ENCODE results near the gene NRF1. TPM values are rescaled to one million over a fixed set of nuclear protein-coding genes. Genes with fewer than 3 reads are reported as not detected.

NRF1 gene
- total and polyA plus RNA-seq, 8 donors = 5.5 to 11.2 (median 7.0) TPM

DNA sequence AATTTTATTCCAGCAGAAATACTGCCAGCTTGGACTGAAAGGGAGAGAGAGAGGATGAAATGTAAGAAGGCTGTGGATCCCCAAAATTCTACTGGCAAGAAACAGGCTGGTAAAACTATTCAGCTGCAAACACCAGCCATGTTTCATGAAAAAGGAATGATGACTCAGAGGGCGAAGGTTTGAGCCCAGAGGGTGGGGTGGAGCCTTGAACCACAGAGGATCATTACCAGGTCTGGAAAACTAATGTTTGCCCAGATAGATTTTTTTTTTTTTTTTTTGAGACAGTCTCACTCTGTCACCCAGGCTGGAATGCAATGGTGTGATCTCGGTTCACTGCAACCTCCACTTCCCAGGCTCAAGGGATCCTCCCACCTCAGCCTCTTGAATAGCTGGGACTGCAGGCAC lies 41.7 kb upstream of the NRF1 start:
- Histone ChIP-seq H3K4me3 (no peak overlapping the region), H3K4me1 (no peaks in the 10 kb centered on the region), H3K9me3 (no peaks in the 10 kb centered on the region), H3K36me3 (no peaks in the 10 kb centered on the region), H3K27ac (no peak overlapping the region), H3K27me3 (no peaks in the 10 kb centered on the region)
- intact Hi-C loops (cut with DNase I) = loop anchor here in 1 of 3 donors (10.0 kb wide), 1 partner anchor 65 kb away; no protein-coding TSS in a partner anchor
- FAIRE-seq (no peak), ATAC-seq (peak in 3 of 4 donors; percentile 39 to 60 (median 56)), DNase-seq (no peak)
- WGBS, 2 donors = 77 to 84% methylated on average over 2 of the region's 2 CpGs
- no peak for TF ChIP-seq CTCF (IDR thresholded peaks at IDR 0.05)

- intact Hi-C loops (cut with DNase I) = loop anchor here in 1 of 3 donors (10.0 kb wide), 1 partner anchor 64 kb away; no protein-coding TSS in a partner anchor
- ATAC-seq = no peak
- H3K27me3 ChIP-seq = no peaks in the 10 kb centered on the region
- H3K36me3 ChIP-seq = no peaks in the 10 kb centered on the region
- H3K27ac ChIP-seq = no peak overlapping the region
- FAIRE-seq = no peak
- no peaks in the 10 kb centered on the region for H3K4me1 ChIP-seq
- H3K9me3 ChIP-seq = no peaks in the 10 kb centered on the region
- DNase-seq = no peak
- WGBS, 2 donors = 69 to 80% methylated on average over 5 of the region's 5 CpGs
- no peak for TF ChIP-seq CTCF (IDR thresholded peaks at IDR 0.05)
- no peak overlapping the region for H3K4me3 ChIP-seq
These were observed 40.3 kb upstream of the NRF1 start for GRCh38 chr7:129571201-129571600.

DNA sequence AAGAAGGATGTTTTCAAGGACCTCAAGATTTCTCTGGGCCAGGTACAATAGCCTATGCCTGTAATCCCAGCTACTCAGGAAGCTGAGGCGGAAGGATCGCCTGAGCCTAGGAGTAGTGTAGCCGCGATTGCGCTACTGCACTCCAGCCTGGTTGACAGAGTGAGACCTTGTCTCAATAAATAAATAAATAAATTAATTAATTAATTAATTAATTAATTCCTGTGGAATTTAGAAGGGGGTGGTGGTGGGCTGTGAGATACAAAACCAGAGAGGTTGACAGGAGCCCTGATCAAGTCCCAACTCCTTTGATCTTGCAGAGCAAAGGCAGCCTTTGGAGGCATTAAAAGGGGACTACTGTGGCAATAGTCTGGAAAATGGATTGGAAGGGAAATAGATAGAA lies 39.3 kb upstream of the NRF1 start:
- TF ChIP-seq CTCF (IDR thresholded peaks at IDR 0.05) = no peak
- Histone ChIP-seq H3K36me3 (no peaks in the 10 kb centered on the region), H3K4me3 (no peak overlapping the region), H3K4me1 (no peaks in the 10 kb centered on the region), H3K27ac (no peak overlapping the region), H3K9me3 (no peaks in the 10 kb centered on the region), H3K27me3 (no peaks in the 10 kb centered on the region)
- ATAC-seq = no peak
- no peak for FAIRE-seq
- WGBS, 2 donors = 94 to 98% methylated on average over 5 of the region's 5 CpGs
- DNase-seq = no peak
- intact Hi-C loops (cut with DNase I) = loop anchor here in 1 of 3 donors (10.0 kb wide), 1 partner anchor 63 kb away; no protein-coding TSS in a partner anchor

DNA sequence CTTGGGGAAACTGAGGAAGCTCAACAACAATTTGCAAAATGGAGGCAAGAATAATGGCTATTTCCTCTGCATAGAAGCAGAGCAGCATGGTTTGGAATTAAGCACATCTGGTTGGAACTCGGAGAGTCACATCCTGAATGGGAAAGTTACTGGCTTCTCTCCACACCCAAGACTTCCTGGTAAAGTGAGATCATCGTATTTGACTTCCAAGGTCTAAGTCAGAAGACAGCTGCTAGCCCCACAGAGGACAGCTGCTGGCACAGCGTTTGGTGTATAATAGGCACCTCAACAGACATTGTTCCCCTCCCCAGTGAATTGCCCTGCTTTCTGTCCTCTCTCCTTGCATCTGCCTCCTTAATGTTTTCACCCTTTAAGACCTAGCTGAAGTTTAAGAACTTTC lies 37.0 kb upstream of the NRF1 start:
- no peak overlapping the region for H3K4me3 ChIP-seq
- TF ChIP-seq CTCF (IDR thresholded peaks at IDR 0.05) = no peak
- no peaks in the 10 kb centered on the region for H3K36me3 ChIP-seq
- 55 to 64% methylated on average over 3 of the region's 3 CpGs for WGBS, 2 donors
- no peaks in the 10 kb centered on the region for H3K27me3 ChIP-seq
- FAIRE-seq (no peak), DNase-seq (no peak), ATAC-seq (peak in 3 of 4 donors; percentile 50 to 77 (median 75))
- intact Hi-C loops (cut with DNase I) = loop anchor here in 1 of 3 donors (10.0 kb wide), 1 partner anchor 60 kb away; no protein-coding TSS in a partner anchor
- H3K4me1 ChIP-seq = no peaks in the 10 kb centered on the region
- H3K9me3 ChIP-seq = no peaks in the 10 kb centered on the region
- no peak overlapping the region for H3K27ac ChIP-seq

DNA sequence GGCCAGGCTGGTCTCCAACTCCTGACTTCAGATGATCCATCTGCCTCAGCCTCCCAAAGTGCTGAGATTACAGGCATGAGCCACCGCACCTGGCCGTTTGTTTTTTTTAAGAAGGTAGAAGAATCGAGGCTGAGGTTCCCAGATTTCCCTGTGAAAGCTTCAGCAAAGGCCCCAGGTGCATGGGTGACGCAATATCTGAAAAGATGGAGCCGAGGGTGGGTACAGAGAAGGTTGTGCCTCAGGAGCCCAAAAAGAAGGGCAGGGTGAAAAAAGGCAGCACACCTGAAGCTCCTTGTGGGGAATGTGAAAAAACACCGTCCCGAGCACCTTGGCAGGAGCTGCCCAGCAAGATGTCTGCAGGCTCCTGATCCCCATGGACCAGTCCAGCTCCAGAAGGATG lies 35.8 kb upstream of the NRF1 start:
- TF ChIP-seq CTCF (IDR thresholded peaks at IDR 0.05) = no peak
- FAIRE-seq = no peak
- Histone ChIP-seq H3K27me3 (no peaks in the 10 kb centered on the region), H3K9me3 (no peaks in the 10 kb centered on the region), H3K4me3 (no peak overlapping the region), H3K36me3 (no peaks in the 10 kb centered on the region), H3K27ac (no peak overlapping the region), H3K4me1 (no peaks in the 10 kb centered on the region)
- intact Hi-C loops (cut with DNase I) = loop anchor here in 1 of 3 donors (10.0 kb wide), 1 partner anchor 59 kb away; no protein-coding TSS in a partner anchor
- no peak for ATAC-seq
- DNase-seq = no peak
- 81 to 87% methylated on average over 7 of the region's 7 CpGs for WGBS, 2 donors
